ENCODE data around the gene FAAP20.

Gene FAAP20

DNA sequence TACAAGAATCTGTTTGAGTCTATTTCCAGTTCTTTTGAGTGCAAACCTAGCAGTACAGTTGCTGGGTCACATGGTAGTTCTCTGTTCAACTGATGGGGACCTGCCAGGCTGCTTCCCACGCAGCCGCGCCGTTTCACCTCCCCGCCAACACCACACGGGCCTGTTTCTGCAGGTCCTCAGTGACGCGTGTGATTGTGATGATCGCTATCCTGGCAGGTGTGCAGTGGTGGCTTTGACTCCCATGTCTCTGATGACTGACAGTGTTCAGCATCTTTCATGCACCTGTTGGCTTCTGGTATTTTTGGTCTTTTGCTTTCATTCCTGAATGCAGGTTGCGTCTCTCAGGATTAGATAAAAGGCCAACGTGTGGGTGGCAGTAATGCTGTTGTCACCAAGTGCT is 41.6 kb downstream of the FAAP20 start:
- no peak for ATAC-seq

DNA sequence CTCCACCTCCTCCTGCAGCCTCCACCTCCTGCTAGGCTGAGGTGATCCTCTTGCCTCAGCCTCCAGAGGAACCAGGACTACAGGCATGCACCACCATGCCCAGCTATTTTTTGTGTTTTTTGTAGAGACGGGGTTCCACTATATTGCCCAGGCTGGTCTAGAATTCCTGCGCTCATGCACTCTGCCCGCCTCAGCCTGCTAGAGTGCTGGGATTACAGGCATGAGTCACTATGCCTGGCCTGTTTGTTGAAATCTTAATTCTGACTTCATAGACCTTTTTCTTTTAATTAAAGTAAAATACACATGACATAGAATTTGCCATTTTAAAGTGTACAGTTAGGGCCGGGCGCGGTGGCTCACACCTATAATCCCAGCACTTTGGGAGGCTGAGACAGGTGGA is 42.7 kb downstream of the FAAP20 start:
- ATAC-seq: no peak

More for the DNA sequence above, 41.6 kb downstream of the FAAP20 start:
- TF ChIP-seq, protein P1, sequence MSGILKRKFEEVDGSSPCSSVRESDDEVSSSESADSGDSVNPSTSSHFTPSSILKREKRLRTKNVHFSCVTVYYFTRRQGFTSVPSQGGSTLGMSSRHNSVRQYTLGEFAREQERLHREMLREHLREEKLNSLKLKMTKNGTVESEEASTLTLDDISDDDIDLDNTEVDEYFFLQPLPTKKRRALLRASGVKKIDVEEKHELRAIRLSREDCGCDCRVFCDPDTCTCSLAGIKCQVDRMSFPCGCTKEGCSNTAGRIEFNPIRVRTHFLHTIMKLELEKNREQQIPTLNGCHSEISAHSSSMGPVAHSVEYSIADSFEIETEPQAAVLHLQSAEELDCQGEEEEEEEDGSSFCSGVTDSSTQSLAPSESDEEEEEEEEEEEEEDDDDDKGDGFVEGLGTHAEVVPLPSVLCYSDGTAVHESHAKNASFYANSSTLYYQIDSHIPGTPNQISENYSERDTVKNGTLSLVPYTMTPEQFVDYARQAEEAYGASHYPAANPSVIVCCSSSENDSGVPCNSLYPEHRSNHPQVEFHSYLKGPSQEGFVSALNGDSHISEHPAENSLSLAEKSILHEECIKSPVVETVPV (CRISPR knock-in tag; IDR thresholded peaks at IDR 0.05): no peak
- no peak for TF ChIP-seq ZFP30 (CRISPR knock-in tag; IDR thresholded peaks at IDR 0.05)
- TF ChIP-seq ZNF565 (CRISPR knock-in tag; conservative IDR thresholded peaks at IDR 0.05; ENCODE audit: low read depth): no peak
- no peak for TF ChIP-seq OSR1 (CRISPR knock-in tag; IDR thresholded peaks at IDR 0.05)
- TF ChIP-seq ZNF70 (CRISPR knock-in tag; IDR thresholded peaks at IDR 0.05): no peak
- TF ChIP-seq, protein P2, sequence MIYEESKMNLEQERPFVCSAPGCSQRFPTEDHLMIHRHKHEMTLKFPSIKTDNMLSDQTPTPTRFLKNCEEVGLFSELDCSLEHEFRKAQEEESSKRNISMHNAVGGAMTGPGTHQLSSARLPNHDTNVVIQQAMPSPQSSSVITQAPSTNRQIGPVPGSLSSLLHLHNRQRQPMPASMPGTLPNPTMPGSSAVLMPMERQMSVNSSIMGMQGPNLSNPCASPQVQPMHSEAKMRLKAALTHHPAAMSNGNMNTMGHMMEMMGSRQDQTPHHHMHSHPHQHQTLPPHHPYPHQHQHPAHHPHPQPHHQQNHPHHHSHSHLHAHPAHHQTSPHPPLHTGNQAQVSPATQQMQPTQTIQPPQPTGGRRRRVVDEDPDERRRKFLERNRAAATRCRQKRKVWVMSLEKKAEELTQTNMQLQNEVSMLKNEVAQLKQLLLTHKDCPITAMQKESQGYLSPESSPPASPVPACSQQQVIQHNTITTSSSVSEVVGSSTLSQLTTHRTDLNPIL (CRISPR knock-in tag; IDR thresholded peaks at IDR 0.05; ENCODE audit: low read depth): no peak
- no peak for TF ChIP-seq ZFP3 (CRISPR knock-in tag; IDR thresholded peaks at IDR 0.05)
- TF ChIP-seq CSDC2 (CRISPR knock-in tag; IDR thresholded peaks at IDR 0.05): no peak
- TF ChIP-seq ZC3H10 (CRISPR knock-in tag; IDR thresholded peaks at IDR 0.05): no peak
- TF ChIP-seq, protein P3, sequence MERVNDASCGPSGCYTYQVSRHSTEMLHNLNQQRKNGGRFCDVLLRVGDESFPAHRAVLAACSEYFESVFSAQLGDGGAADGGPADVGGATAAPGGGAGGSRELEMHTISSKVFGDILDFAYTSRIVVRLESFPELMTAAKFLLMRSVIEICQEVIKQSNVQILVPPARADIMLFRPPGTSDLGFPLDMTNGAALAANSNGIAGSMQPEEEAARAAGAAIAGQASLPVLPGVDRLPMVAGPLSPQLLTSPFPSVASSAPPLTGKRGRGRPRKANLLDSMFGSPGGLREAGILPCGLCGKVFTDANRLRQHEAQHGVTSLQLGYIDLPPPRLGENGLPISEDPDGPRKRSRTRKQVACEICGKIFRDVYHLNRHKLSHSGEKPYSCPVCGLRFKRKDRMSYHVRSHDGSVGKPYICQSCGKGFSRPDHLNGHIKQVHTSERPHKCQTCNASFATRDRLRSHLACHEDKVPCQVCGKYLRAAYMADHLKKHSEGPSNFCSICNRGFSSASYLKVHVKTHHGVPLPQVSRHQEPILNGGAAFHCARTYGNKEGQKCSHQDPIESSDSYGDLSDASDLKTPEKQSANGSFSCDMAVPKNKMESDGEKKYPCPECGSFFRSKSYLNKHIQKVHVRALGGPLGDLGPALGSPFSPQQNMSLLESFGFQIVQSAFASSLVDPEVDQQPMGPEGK (CRISPR knock-in tag; IDR thresholded peaks at IDR 0.05; ENCODE audit: borderline replicate concordance): no peak
- TF ChIP-seq, protein P4, sequence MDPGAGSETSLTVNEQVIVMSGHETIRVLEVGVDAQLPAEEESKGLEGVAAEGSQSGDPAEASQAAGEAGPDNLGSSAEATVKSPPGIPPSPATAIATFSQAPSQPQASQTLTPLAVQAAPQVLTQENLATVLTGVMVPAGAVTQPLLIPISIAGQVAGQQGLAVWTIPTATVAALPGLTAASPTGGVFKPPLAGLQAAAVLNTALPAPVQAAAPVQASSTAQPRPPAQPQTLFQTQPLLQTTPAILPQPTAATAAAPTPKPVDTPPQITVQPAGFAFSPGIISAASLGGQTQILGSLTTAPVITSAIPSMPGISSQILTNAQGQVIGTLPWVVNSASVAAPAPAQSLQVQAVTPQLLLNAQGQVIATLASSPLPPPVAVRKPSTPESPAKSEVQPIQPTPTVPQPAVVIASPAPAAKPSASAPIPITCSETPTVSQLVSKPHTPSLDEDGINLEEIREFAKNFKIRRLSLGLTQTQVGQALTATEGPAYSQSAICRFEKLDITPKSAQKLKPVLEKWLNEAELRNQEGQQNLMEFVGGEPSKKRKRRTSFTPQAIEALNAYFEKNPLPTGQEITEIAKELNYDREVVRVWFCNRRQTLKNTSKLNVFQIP (CRISPR knock-in tag; IDR thresholded peaks at IDR 0.05; ENCODE audit: borderline replicate concordance, low read depth): no peak
- TF ChIP-seq TCF4 (CRISPR knock-in tag; IDR thresholded peaks at IDR 0.05; ENCODE audit: borderline replicate concordance): no peak
- TF ChIP-seq ISL1 (CRISPR knock-in tag; IDR thresholded peaks at IDR 0.05): no peak
- TF ChIP-seq ESRRG (CRISPR knock-in tag; IDR thresholded peaks at IDR 0.05): no peak

DNA sequence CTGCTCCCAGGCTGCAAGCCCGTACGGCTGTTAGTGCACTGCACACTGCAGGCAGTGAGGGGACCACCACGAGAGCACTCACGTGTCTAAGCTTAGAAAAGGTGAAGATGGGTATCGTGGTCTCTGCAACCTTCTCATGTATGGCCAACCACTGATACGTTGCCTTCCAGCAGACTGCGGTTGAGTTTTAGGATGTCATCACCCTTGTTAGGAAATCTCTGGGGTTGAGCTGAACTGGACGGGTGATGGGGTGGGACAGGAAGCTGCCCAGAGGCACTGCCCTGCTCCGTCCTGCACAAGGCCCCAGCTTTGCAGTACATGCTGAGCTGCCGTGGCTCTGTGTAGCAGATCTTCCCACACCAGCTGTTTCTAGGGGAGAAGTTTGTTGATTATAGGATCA is 43.3 kb downstream of the FAAP20 start:
- no peak for ATAC-seq
- TF ChIP-seq ZFP3 (CRISPR knock-in tag; IDR thresholded peaks at IDR 0.05) (no peak), ZNF8 (CRISPR knock-in tag; IDR thresholded peaks at IDR 0.05) (no peak), ZNF565 (CRISPR knock-in tag; conservative IDR thresholded peaks at IDR 0.05; ENCODE audit: low read depth) (no peak), ZFP30 (CRISPR knock-in tag; IDR thresholded peaks at IDR 0.05) (no peak), BACH2 (CRISPR knock-in tag; IDR thresholded peaks at IDR 0.05; ENCODE audit: borderline replicate concordance) (no peak), PPARA (CRISPR knock-in tag; IDR thresholded peaks at IDR 0.05; ENCODE audit: borderline replicate concordance) (no peak), SNAI2 (CRISPR knock-in tag; IDR thresholded peaks at IDR 0.05) (no peak), CSDC2 (CRISPR knock-in tag; IDR thresholded peaks at IDR 0.05) (no peak), TCF4 (CRISPR knock-in tag; IDR thresholded peaks at IDR 0.05; ENCODE audit: borderline replicate concordance) (no peak), ESRRG (CRISPR knock-in tag; IDR thresholded peaks at IDR 0.05) (no peak), ZC3H10 (CRISPR knock-in tag; IDR thresholded peaks at IDR 0.05) (no peak)
- TF ChIP-seq, protein P2 (CRISPR knock-in tag; IDR thresholded peaks at IDR 0.05; ENCODE audit: low read depth): no peak
- TF ChIP-seq, protein P5, sequence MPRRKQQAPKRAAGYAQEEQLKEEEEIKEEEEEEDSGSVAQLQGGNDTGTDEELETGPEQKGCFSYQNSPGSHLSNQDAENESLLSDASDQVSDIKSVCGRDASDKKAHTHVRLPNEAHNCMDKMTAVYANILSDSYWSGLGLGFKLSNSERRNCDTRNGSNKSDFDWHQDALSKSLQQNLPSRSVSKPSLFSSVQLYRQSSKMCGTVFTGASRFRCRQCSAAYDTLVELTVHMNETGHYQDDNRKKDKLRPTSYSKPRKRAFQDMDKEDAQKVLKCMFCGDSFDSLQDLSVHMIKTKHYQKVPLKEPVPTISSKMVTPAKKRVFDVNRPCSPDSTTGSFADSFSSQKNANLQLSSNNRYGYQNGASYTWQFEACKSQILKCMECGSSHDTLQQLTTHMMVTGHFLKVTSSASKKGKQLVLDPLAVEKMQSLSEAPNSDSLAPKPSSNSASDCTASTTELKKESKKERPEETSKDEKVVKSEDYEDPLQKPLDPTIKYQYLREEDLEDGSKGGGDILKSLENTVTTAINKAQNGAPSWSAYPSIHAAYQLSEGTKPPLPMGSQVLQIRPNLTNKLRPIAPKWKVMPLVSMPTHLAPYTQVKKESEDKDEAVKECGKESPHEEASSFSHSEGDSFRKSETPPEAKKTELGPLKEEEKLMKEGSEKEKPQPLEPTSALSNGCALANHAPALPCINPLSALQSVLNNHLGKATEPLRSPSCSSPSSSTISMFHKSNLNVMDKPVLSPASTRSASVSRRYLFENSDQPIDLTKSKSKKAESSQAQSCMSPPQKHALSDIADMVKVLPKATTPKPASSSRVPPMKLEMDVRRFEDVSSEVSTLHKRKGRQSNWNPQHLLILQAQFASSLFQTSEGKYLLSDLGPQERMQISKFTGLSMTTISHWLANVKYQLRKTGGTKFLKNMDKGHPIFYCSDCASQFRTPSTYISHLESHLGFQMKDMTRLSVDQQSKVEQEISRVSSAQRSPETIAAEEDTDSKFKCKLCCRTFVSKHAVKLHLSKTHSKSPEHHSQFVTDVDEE (CRISPR knock-in tag; IDR thresholded peaks at IDR 0.05): no peak

More for the DNA sequence above, 42.7 kb downstream of the FAAP20 start:
- TF ChIP-seq, protein P3 (CRISPR knock-in tag; IDR thresholded peaks at IDR 0.05; ENCODE audit: borderline replicate concordance): no peak
- no peak for TF ChIP-seq ARNTL (CRISPR knock-in tag; IDR thresholded peaks at IDR 0.05; ENCODE audit: borderline replicate concordance, low read depth)

All from SK-N-SH treated with all-trans-retinoic acid at 6 μM for 48 hours (cell line).